Mesothelial cell of epicardium (in vitro differentiated cells): ENCODE measurements around the gene AUTS2. TPM values are rescaled to one million over a fixed set of nuclear protein-coding genes. Genes with fewer than 3 reads are reported as not detected.

Experiments
- DNase-seq, 2 experiments: peaks; one replicate each; pipeline ENCODE4 v3.0.0; 2021; ENCODE audit warnings: low spot score in 2 of 2; ENCODE audit not compliant: unreplicated experiment in 2 of 2
- H3K27ac Mint-ChIP-seq: 2 replicates; pipeline ENCODE4 v1.8.0; 2021; ENCODE audit warnings: mixed read lengths
- H3K27me3 Mint-ChIP-seq: 2 replicates; pipeline ENCODE4 v1.8.0; 2021; ENCODE audit warnings: low read depth, mixed read lengths
- H3K36me3 Mint-ChIP-seq: 2 replicates; pipeline ENCODE4 v1.8.0; 2021; ENCODE audit warnings: mixed read lengths
- H3K4me1 Mint-ChIP-seq: 2 replicates; pipeline ENCODE4 v1.8.0; 2021; ENCODE audit warnings: mixed read lengths
- H3K4me3 Mint-ChIP-seq: 2 replicates; pipeline ENCODE4 v1.8.0; 2021; ENCODE audit warnings: mild to moderate bottlenecking, moderate library complexity, mixed read lengths
- H3K9me3 Mint-ChIP-seq: 2 replicates; pipeline ENCODE4 v1.8.0; 2021; ENCODE audit warnings: mixed read lengths
- total RNA-seq: library from RNA; stranded (reverse); gene quantifications from 3 replicates; pipeline ENCODE4 v1.2.1, GENCODE V29; 2021
- TF ChIP-seq, protein P1 (sequence below): fragments of 200-600 bp; sonication (generic); IDR thresholded peaks from one replicate; pipeline ENCODE4 v1.5.0; 2021; ENCODE audit warnings: antibody characterized with exemption; ENCODE audit not compliant: unreplicated experiment

Gene AUTS2
- total RNA-seq, 1 donor from 2014 or later, result 135 TPM

- Mint-ChIP-seq H3K4me1 (peaks cover 18% of the 10 kb centered on the region), H3K36me3 (peaks cover 5% of the 10 kb centered on the region), H3K4me3 (no peak overlapping the region), H3K27me3 (no peaks in the 10 kb centered on the region), H3K9me3 (peaks cover 3% of the 10 kb centered on the region), H3K27ac (no peak overlapping the region)
- no peak for DNase-seq
- TF ChIP-seq, protein P1, sequence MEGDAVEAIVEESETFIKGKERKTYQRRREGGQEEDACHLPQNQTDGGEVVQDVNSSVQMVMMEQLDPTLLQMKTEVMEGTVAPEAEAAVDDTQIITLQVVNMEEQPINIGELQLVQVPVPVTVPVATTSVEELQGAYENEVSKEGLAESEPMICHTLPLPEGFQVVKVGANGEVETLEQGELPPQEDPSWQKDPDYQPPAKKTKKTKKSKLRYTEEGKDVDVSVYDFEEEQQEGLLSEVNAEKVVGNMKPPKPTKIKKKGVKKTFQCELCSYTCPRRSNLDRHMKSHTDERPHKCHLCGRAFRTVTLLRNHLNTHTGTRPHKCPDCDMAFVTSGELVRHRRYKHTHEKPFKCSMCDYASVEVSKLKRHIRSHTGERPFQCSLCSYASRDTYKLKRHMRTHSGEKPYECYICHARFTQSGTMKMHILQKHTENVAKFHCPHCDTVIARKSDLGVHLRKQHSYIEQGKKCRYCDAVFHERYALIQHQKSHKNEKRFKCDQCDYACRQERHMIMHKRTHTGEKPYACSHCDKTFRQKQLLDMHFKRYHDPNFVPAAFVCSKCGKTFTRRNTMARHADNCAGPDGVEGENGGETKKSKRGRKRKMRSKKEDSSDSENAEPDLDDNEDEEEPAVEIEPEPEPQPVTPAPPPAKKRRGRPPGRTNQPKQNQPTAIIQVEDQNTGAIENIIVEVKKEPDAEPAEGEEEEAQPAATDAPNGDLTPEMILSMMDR, result no peak
These were observed 756.3 kb downstream of the AUTS2 start for GRCh38 chr7:70354409-70355169.

DNA sequence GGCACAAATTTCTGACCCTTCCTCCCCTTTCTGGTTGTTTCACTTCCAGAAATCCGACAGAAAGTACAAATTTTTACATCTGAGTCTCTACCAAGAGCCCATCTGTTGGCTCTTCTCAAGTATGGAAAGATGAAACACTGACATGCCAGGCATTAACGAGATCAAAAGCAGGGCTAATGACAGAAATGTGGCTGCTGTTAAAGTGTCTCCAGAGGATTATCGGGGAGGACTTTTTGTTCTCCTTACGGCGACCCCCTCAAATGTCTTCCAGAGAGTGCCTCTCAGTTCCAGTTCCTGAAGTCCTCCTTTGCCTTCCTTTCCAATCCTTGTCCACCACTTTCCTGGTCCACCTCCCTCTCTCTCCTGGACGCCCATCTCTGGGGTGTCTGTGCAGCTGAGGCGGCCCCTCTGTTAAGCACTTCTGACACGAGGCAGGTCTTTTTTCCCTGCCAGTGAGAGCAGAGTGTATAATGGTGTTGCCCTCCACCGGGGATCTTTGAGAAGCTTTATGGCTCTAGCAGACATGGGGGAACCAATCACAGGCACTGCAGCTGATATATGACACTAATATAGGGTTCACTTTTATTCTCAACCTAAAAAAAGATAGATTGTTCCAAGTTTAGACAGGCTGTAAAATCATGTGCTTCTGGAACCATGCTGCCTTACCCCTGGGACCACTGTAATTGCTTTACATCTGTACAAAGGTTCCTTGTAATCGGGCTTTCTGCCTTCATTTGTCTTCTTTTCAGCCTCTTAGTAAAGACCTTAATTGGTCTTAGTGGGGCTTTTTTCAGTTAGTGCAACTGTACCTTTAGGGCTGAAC lies 757.1 kb downstream of the AUTS2 start:
- Mint-ChIP-seq H3K9me3 (peaks cover 3% of the 10 kb centered on the region), H3K36me3 (peaks cover 5% of the 10 kb centered on the region), H3K4me1 (peaks cover 18% of the 10 kb centered on the region), H3K4me3 (no peak overlapping the region), H3K27ac (no peak overlapping the region), H3K27me3 (no peaks in the 10 kb centered on the region)
- TF ChIP-seq, protein P1, result no peak
- DNase-seq, result no peak

- H3K9me3 Mint-ChIP-seq, result no peaks in the 10 kb centered on the region
- H3K36me3 Mint-ChIP-seq, result no peaks in the 10 kb centered on the region
- peaks cover 18% of the 10 kb centered on the region for H3K4me1 Mint-ChIP-seq
- no peak overlapping the region for H3K4me3 Mint-ChIP-seq
- TF ChIP-seq, protein P1, result no peak
- H3K27ac Mint-ChIP-seq, result no peak overlapping the region
- DNase-seq, result no peak
- H3K27me3 Mint-ChIP-seq, result no peaks in the 10 kb centered on the region
These were observed 758.0 kb downstream of the AUTS2 start for GRCh38 chr7:70356085-70356786.

- peaks cover 18% of the 10 kb centered on the region for H3K4me1 Mint-ChIP-seq
- H3K27me3 Mint-ChIP-seq, result no peaks in the 10 kb centered on the region
- H3K4me3 Mint-ChIP-seq, result no peak overlapping the region
- no peak for DNase-seq
- TF ChIP-seq, protein P1, result no peak
- H3K36me3 Mint-ChIP-seq, result peaks cover 2% of the 10 kb centered on the region
- H3K27ac Mint-ChIP-seq, result peak overlapping the region; percentile 31
- H3K9me3 Mint-ChIP-seq, result no peaks in the 10 kb centered on the region
These were observed 758.6 kb downstream of the AUTS2 start for GRCh38 chr7:70356787-70357328.

DNA sequence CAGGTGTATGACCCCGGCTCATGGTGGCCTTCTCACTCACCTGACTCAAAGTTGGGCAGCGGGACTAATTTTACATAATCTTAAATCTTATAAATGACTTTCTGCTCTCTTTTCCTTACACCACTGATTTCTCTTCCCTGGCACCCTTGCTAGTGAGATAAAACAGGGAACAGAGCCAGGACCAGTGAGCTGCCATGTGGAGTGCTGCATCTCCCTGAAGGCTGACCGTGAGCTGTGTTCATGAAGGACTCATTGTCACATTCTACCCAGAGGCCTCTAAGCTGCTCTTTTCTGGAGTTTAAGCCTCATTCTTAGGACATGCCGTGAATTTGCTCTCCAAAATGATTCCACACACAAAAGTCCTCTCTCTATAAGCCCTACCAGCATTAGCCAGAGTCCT lies 762.3 kb downstream of the AUTS2 start:
- no peaks in the 10 kb centered on the region for H3K27me3 Mint-ChIP-seq
- no peak overlapping the region for H3K4me3 Mint-ChIP-seq
- peaks cover 2% of the 10 kb centered on the region for H3K36me3 Mint-ChIP-seq
- peaks cover 15% of the 10 kb centered on the region for H3K4me1 Mint-ChIP-seq
- no peaks in the 10 kb centered on the region for H3K9me3 Mint-ChIP-seq
- H3K27ac Mint-ChIP-seq, result no peak overlapping the region
- no peak for DNase-seq
- TF ChIP-seq, protein P1, result no peak
